OCI-LY7 (cell line): ENCODE data around the gene SACS. TPM values are rescaled to one million over a fixed set of nuclear protein-coding genes. Genes with fewer than 3 reads are reported as not detected.

Source experiments
- BruUV-seq: library from RNA; stranded (reverse); fragments of 400-500 nt; replicated peaks from 2 replicates; lab custom pipeline; 2021; lab: Mats Ljungman, UMichigan
- CTCF ChIA-PET: fragments of 300-600 bp; sonication (Branson Sonifier 250); formaldehyde crosslinking; loops from one replicate; lab custom pipeline; 2022; ENCODE audit warnings: antibody characterized with exemption; ENCODE audit not compliant: unreplicated experiment; lab: Charles Lee
- POLR2A ChIA-PET: fragments of 300-600 bp; sonication (Branson Sonifier 250); formaldehyde crosslinking; loops from one replicate; lab custom pipeline; 2022; ENCODE audit warnings: antibody characterized with exemption; lab: Charles Lee
- DNase-seq: peaks from one replicate; pipeline ENCODE4 v3.0.0-alpha.2; 2015; ENCODE audit warnings: low spot score
- H2AFZ ChIP-seq: fragments of 200-600 bp; sonication (generic), shearing (Covaris generic); 2 replicates; pipeline ENCODE4 v1.6.1; 2014; ENCODE audit warnings: mild to moderate bottlenecking, antibody characterized with exemption, low read length, moderate library complexity
- H3K27ac ChIP-seq: fragments of 200-600 bp; sonication (generic); 2 replicates; pipeline ENCODE4 v1.5.1; 2014; ENCODE audit warnings: mixed run types, low read depth, mild to moderate bottlenecking, moderate library complexity, low read length, inconsistent platforms; ENCODE audit not compliant: poor library complexity, severe bottlenecking
- H3K36me3 ChIP-seq: fragments of 200-600 bp; sonication (generic); 2 replicates; pipeline ENCODE4 v1.6.1; 2014; ENCODE audit warnings: mild to moderate bottlenecking, antibody characterized with exemption, low read length, moderate library complexity, mixed read lengths; ENCODE audit not compliant: insufficient read depth
- H3K4me1 ChIP-seq: fragments of 200-600 bp; sonication (generic); 2 replicates; pipeline ENCODE4 v1.5.1; 2014; ENCODE audit warnings: mild to moderate bottlenecking, low read length; ENCODE audit not compliant: insufficient read depth, poor library complexity, severe bottlenecking
- H3K4me2 ChIP-seq: fragments of 200-600 bp; sonication (generic); 2 replicates; pipeline ENCODE4 v1.6.1; 2014; ENCODE audit warnings: mild to moderate bottlenecking, low read length
- H3K4me3 ChIP-seq: fragments of 200-600 bp; sonication (generic); 2 replicates; pipeline ENCODE4 v1.5.1; 2014; ENCODE audit warnings: mild to moderate bottlenecking, low read depth, low read length; ENCODE audit not compliant: poor library complexity, severe bottlenecking
- H3K79me2 ChIP-seq: fragments of 200-600 bp; sonication (generic); 2 replicates; pipeline ENCODE4 v1.6.1; 2016; ENCODE audit warnings: low read depth, mild to moderate bottlenecking, low read length, moderate library complexity, mixed read lengths; ENCODE audit not compliant: insufficient read depth
- H3K9me2 ChIP-seq: fragments of 200-600 bp; sonication (generic); 2 replicates; pipeline ENCODE4 v1.6.1; 2016; ENCODE audit warnings: mild to moderate bottlenecking, low read length, mixed read lengths; ENCODE audit not compliant: insufficient read depth
- H3K9me3 ChIP-seq: fragments of 200-600 bp; sonication (generic); 2 replicates; pipeline ENCODE4 v1.6.1; 2014; ENCODE audit warnings: mild to moderate bottlenecking, mixed run types, low read length, mixed read lengths
- H4K20me1 ChIP-seq: fragments of 200-600 bp; sonication (generic); 2 replicates; pipeline ENCODE4 v1.6.1; 2014; ENCODE audit warnings: mild to moderate bottlenecking, antibody characterized with exemption, low read length, moderate library complexity, mixed read lengths; ENCODE audit not compliant: insufficient read depth
- EZH2phosphoT487 ChIP-seq: fragments of 200-600 bp; sonication (generic); IDR thresholded peaks from 2 replicates; pipeline ENCODE4 v1.6.1; 2018; ENCODE audit warnings: low read depth, borderline replicate concordance, mild to moderate bottlenecking, mixed run types, antibody characterized with exemption, low read length, moderate library complexity, mixed read lengths
- intact Hi-C: fragments of 100-400 bp; cut with micrococcal nuclease; formaldehyde crosslinking; loops from one replicate; pipeline ENCODE4 v1.10.0; 2022; ENCODE audit not compliant: unreplicated experiment
- total RNA-seq, 2 experiments: library from RNA; depleted of rRNA in 1 of 2; stranded (reverse); fragments of >200 nt in 1 of 2; shearing (Covaris generic) in 1 of 2; gene quantifications; 2 replicates each; pipeline ENCODE4 v1.2.3, GENCODE V29; 2014 to 2022
- TF ChIP-seq, protein P1 (sequence below): fragments of 200-600 bp; sonication (generic); conservative IDR thresholded peaks from 2 replicates; pipeline ENCODE4 v1.5.1; 2014; ENCODE audit warnings: mild to moderate bottlenecking, antibody characterized with exemption, low read length, moderate library complexity, mixed read lengths

Gene SACS
- total RNA-seq, 2 experiments from 2014 or later, result 9.8 to 22.6 TPM

DNA sequence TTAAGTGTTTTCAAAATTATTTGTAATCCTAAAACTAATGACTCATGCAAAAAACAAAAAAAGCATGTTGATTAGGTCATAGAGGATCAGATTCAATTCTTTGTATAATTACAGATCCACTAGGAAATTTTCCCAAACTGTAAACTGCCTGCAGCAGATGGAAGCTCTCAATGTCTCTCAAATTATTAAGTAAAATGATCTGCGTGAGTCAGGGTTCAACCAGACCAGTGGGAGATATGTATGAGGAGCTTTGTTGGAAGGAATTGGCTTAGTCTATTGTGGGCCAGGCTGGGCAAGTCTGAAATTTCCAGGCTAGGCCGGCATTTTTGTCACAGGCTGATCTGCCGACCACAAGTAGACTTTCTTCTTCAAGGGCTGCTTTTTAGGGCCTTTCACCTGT, 14.4 kb upstream of the SACS start:
- Histone ChIP-seq H2AFZ (no peak overlapping the region), H3K4me1 (no peaks in the 10 kb centered on the region), H3K36me3 (no peaks in the 10 kb centered on the region), H3K27ac (no peak overlapping the region), H3K9me2 (no peaks in the 10 kb centered on the region), H3K4me2 (no peak overlapping the region), H3K4me3 (no peak overlapping the region), H3K79me2 (no peaks in the 10 kb centered on the region), H3K9me3 (no peaks in the 10 kb centered on the region), H4K20me1 (no peaks in the 10 kb centered on the region)
- intact Hi-C loops, result no loop called here
- ChIA-PET POLR2A (interaction anchor here (0.7 to 1.0 kb wide), 2 partner anchors 9 to 24 kb away, joined by 3 to 4 read pairs; no protein-coding TSS in a partner anchor), CTCF (interaction anchor here (0.6 kb wide), 1 partner anchor 511 kb away, joined by 3 read pairs; no protein-coding TSS in a partner anchor)
- DNase-seq, result no peak
- no TSS peak for BruUV-seq
- TF ChIP-seq, protein P1, sequence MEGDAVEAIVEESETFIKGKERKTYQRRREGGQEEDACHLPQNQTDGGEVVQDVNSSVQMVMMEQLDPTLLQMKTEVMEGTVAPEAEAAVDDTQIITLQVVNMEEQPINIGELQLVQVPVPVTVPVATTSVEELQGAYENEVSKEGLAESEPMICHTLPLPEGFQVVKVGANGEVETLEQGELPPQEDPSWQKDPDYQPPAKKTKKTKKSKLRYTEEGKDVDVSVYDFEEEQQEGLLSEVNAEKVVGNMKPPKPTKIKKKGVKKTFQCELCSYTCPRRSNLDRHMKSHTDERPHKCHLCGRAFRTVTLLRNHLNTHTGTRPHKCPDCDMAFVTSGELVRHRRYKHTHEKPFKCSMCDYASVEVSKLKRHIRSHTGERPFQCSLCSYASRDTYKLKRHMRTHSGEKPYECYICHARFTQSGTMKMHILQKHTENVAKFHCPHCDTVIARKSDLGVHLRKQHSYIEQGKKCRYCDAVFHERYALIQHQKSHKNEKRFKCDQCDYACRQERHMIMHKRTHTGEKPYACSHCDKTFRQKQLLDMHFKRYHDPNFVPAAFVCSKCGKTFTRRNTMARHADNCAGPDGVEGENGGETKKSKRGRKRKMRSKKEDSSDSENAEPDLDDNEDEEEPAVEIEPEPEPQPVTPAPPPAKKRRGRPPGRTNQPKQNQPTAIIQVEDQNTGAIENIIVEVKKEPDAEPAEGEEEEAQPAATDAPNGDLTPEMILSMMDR, result no peak
- no peak for TF ChIP-seq EZH2phosphoT487

DNA sequence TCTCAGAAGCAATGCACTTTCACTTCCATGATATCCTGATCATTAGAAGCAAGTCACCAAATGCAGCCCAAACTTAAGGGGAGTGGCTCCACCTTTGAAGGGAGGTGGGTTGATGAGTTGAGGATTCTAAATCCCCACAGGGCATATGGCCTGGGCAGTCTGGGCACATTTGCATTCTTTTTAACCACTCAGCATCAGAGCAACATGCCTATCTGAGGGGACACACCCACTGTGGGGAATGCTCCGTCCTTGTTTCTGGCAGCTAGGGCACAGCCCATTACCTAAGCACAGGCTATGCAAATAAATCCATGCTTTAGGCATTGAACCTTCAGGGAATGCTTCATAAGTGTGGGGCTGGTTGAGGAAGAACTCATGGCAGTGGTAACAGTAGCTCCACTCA, 12.3 kb upstream of the SACS start:
- Histone ChIP-seq H2AFZ (no peak overlapping the region), H3K36me3 (no peaks in the 10 kb centered on the region), H3K4me1 (no peaks in the 10 kb centered on the region), H3K4me3 (no peak overlapping the region), H3K79me2 (no peaks in the 10 kb centered on the region), H3K9me2 (no peaks in the 10 kb centered on the region), H3K9me3 (no peaks in the 10 kb centered on the region), H3K4me2 (no peak overlapping the region), H3K27ac (no peak overlapping the region), H4K20me1 (no peaks in the 10 kb centered on the region)
- BruUV-seq, result no TSS peak
- TF ChIP-seq EZH2phosphoT487, result no peak
- TF ChIP-seq, protein P1, result no peak
- intact Hi-C loops, result no loop called here
- no peak for DNase-seq
- ChIA-PET POLR2A (no interaction called here), CTCF (no interaction called here)

DNA sequence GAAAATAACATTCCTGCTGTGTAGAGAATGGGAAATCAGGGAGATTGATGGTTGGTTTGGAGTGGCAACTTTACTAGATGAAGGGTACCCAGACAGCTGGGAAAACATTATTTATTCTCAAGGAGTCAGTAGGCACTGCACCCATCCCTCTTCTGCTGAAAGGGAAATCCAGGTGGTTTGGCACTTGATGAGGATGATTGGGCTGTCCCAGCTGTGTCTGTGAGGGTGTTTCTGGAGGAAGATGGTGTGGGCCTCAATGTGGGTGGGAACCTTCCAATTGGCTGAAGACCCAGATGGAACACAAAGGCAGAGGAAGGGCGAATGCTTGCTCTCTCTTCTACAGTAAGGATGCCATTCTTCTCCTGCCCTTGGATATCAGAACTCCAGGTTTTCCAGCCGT, 10.4 kb upstream of the SACS start:
- Histone ChIP-seq H3K79me2 (no peaks in the 10 kb centered on the region), H4K20me1 (no peaks in the 10 kb centered on the region), H3K4me2 (no peak overlapping the region), H3K4me1 (no peaks in the 10 kb centered on the region), H3K9me2 (no peaks in the 10 kb centered on the region), H3K27ac (no peak overlapping the region), H3K9me3 (no peaks in the 10 kb centered on the region), H3K36me3 (no peaks in the 10 kb centered on the region), H2AFZ (no peak overlapping the region), H3K4me3 (no peak overlapping the region)
- POLR2A ChIA-PET, result no interaction called here
- DNase-seq, result no peak
- intact Hi-C loops, result no loop called here
- TF ChIP-seq EZH2phosphoT487, result no peak
- TF ChIP-seq, protein P1, result no peak
- no TSS peak for BruUV-seq
- CTCF ChIA-PET, result no interaction called here
